ENCODE measurements around the gene CTNNAL1. TPM values are rescaled to one million over a fixed set of nuclear protein-coding genes. Genes with fewer than 3 reads are reported as not detected.

The CTNNAL1 gene
- total and polyA plus RNA-seq, 2 donors (not counting 1 experiment from before 2014, with no cell fraction given) = 0.04 to 1.5 TPM

GRCh38 chr9:108956022-108956630, 57.2 kb downstream of the CTNNAL1 start:
- Histone ChIP-seq H3K9ac (ENCODE audit: low read length) (no peak overlapping the region), H3K4me2 (replicated peaks; ENCODE audit: low read depth, low read length, poor library complexity, severe bottlenecking) (no peak overlapping the region), H3K27ac (ENCODE audit: low read length in 2 of 2) (no peak overlapping the region), H4K20me1 (ENCODE audit: control insufficient read depth, insufficient read depth, low read length, poor library complexity, severe bottlenecking) (no peaks in the 10 kb centered on the region), H3K4me1 (ENCODE audit: control insufficient read depth in 2 of 2, insufficient read depth in 2 of 2, low read length in 2 of 2) (no peaks in the 10 kb centered on the region), H3K4me3 (ENCODE audit: control extremely low read depth in 1 of 5, extremely low read depth in 1 of 5, insufficient read depth in 1 of 5, low read depth in 2 of 5, low read length in 4 of 5) (no peak overlapping the region), H3K79me2 (ENCODE audit: control insufficient read depth, insufficient read depth, low read length) (no peaks in the 10 kb centered on the region), H3K36me3 (replicated peaks in 1 of 2; ENCODE audit: control extremely low read depth in 1 of 2, control insufficient read depth in 1 of 2, extremely low read depth in 1 of 2, insufficient read depth in 2 of 2, low read length in 1 of 2) (no peaks in the 10 kb centered on the region), H3K27me3 (replicated peaks in 1 of 4; ENCODE audit: control extremely low read depth in 1 of 4, control insufficient read depth in 3 of 4, insufficient read depth in 4 of 4, low read length in 3 of 4) (no peaks in the 10 kb centered on the region), H3K9me3 (ENCODE audit: control extremely low read depth in 1 of 3, control insufficient read depth in 2 of 3, insufficient read depth in 1 of 3, low read length in 2 of 3) (no peaks in the 10 kb centered on the region), H2AFZ (ENCODE audit: insufficient read depth, low read depth, low read length, poor library complexity, severe bottlenecking) (no peak overlapping the region)
- Mint-ChIP-seq H3K4me3 (no peak overlapping the region), H3K27ac (no peak overlapping the region), H3K4me1 (no peaks in the 10 kb centered on the region), H3K27me3 (no peaks in the 10 kb centered on the region), H3K9me3 (ENCODE audit: insufficient read depth) (no peaks in the 10 kb centered on the region)
- CTCF ChIA-PET = interaction anchor here (1.0 kb wide), 1 partner anchor 15 kb away, joined by 3 read pairs; no protein-coding TSS in a partner anchor
- DNase-seq (no peak), ATAC-seq (ENCODE audit: low read depth) (no peak)
- WGBS (ENCODE audit: insufficient coverage) = no CpG with 5 or more reads among the region's 4 CpGs
- intact Hi-C loops (cut with micrococcal nuclease) = no loop called here
- POLR2A ChIA-PET = no interaction called here
- TF ChIP-seq EZH2 (IDR thresholded peaks at IDR 0.05; ENCODE audit: borderline replicate concordance, insufficient read depth, low read depth, low read length, poor library complexity, severe bottlenecking) = no peak
- TF ChIP-seq, protein P1, sequence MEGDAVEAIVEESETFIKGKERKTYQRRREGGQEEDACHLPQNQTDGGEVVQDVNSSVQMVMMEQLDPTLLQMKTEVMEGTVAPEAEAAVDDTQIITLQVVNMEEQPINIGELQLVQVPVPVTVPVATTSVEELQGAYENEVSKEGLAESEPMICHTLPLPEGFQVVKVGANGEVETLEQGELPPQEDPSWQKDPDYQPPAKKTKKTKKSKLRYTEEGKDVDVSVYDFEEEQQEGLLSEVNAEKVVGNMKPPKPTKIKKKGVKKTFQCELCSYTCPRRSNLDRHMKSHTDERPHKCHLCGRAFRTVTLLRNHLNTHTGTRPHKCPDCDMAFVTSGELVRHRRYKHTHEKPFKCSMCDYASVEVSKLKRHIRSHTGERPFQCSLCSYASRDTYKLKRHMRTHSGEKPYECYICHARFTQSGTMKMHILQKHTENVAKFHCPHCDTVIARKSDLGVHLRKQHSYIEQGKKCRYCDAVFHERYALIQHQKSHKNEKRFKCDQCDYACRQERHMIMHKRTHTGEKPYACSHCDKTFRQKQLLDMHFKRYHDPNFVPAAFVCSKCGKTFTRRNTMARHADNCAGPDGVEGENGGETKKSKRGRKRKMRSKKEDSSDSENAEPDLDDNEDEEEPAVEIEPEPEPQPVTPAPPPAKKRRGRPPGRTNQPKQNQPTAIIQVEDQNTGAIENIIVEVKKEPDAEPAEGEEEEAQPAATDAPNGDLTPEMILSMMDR (IDR thresholded peaks at IDR 0.05) = no peak

DNA sequence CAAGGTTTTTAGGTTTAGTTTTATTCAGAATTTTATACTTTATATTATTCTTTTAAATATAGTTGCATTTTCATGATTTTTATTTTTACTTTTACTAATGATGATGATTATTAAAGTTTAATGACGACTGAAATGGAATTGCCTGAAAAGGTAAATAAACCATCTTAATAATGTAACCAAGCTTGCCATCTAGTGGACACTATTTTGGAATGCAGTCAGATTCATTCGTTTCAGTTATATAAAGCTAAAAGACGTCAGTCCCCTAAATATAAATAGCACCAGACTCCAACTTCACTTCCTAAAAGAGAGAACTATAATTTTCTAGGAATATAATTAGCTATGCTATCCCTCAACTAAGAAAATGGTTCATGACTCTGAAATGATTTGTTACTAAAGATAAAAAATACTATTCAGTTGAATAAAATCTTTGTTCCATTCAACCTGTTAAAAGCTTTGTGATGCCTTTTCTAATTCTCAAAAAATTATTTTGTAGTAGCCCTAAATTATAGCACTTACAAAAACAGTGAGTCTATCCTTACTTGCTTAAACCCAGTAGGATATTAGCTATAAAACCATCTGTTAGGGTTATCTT, 59.2 kb downstream of the CTNNAL1 start:
- H3K27ac Mint-ChIP-seq = no peak overlapping the region
- POLR2A ChIA-PET = no interaction called here

More for the DNA sequence above, 59.2 kb downstream of the CTNNAL1 start:
- DNase-seq (peak; percentile 62), ATAC-seq (ENCODE audit: low read depth) (no peak)
- Histone ChIP-seq H4K20me1 (ENCODE audit: control insufficient read depth, insufficient read depth, low read length, poor library complexity, severe bottlenecking) (no peaks in the 10 kb centered on the region), H3K36me3 (replicated peaks in 1 of 2; ENCODE audit: control extremely low read depth in 1 of 2, control insufficient read depth in 1 of 2, extremely low read depth in 1 of 2, insufficient read depth in 2 of 2, low read length in 1 of 2) (no peaks in the 10 kb centered on the region), H3K79me2 (ENCODE audit: control insufficient read depth, insufficient read depth, low read length) (no peaks in the 10 kb centered on the region), H3K27me3 (replicated peaks in 1 of 4; ENCODE audit: control extremely low read depth in 1 of 4, control insufficient read depth in 3 of 4, insufficient read depth in 4 of 4, low read length in 3 of 4) (no peaks in the 10 kb centered on the region), H3K4me1 (ENCODE audit: control insufficient read depth in 2 of 2, insufficient read depth in 2 of 2, low read length in 2 of 2) (no peaks in the 10 kb centered on the region), H3K9me3 (ENCODE audit: control extremely low read depth in 1 of 3, control insufficient read depth in 2 of 3, insufficient read depth in 1 of 3, low read length in 2 of 3) (no peaks in the 10 kb centered on the region), H3K27ac (ENCODE audit: low read length in 2 of 2) (no peak overlapping the region), H2AFZ (ENCODE audit: insufficient read depth, low read depth, low read length, poor library complexity, severe bottlenecking) (no peak overlapping the region), H3K4me2 (replicated peaks; ENCODE audit: low read depth, low read length, poor library complexity, severe bottlenecking) (no peak overlapping the region), H3K9ac (ENCODE audit: low read length) (no peak overlapping the region), H3K4me3 (ENCODE audit: control extremely low read depth in 1 of 5, extremely low read depth in 1 of 5, insufficient read depth in 1 of 5, low read depth in 2 of 5, low read length in 4 of 5) (no peak overlapping the region)
- H3K4me3 Mint-ChIP-seq = no peak overlapping the region
- no peaks in the 10 kb centered on the region for H3K9me3 Mint-ChIP-seq (ENCODE audit: insufficient read depth)
- TF ChIP-seq, protein P1 (IDR thresholded peaks at IDR 0.05) = peak; percentile 86
- TF ChIP-seq EZH2 (IDR thresholded peaks at IDR 0.05; ENCODE audit: borderline replicate concordance, insufficient read depth, low read depth, low read length, poor library complexity, severe bottlenecking) = no peak
- intact Hi-C loops (cut with micrococcal nuclease) = loop anchor here (5.0 kb wide), 1 partner anchor 487 kb away; no protein-coding TSS in a partner anchor
- CTCF ChIA-PET = interaction anchor here (0.6 to 5.0 kb wide), 28 partner anchors 9 to 1613 kb away, joined by 3 to 36 read pairs (median 4); partner anchors contain the start of genes ABITRAM and ELP1
- H3K4me1 Mint-ChIP-seq = no peaks in the 10 kb centered on the region
- no CpG with 5 or more reads among the region's 3 CpGs for WGBS (ENCODE audit: insufficient coverage)
- no peaks in the 10 kb centered on the region for H3K27me3 Mint-ChIP-seq
